Measurements from ENCODE around the gene SERPINB13.
"Not testable (repeated sequence)": the region's sequence is repeated elsewhere in the genome, so short reads cannot be mapped to it uniquely, and the experiment has no call there.

Gene SERPINB13

DNA sequence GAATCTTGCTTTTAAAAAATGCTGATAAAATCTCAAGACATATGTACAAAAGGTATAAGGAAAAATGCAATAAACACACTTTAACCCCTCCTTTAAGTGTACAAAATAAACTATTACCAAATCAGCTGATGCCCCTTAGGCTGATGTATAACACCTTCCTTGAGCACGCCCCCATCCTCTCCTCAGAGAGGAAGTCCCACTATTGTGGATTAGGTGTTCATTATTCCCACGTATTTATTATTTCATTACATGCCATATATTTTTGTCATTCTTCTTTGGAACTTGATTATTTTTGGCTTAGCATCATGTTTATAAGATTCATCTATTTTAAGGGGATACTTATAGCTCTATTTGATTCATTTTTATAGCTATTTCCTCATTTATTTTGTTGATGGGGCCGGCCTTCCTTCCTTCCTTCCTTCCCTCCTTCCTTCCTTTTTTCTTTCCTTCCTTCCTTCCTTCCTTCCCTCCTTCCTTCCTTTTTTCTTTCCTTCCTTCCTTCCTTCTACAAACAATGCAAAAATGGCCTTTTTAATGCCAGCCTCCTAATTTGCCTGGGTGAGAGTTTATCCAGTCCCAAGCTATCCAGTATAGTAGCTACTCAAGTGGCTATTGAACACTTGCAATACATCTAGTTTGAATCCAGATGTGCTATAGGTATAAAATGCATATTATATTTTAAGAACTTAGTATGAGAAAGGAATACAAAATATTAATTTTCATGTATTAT, 4.0 kb downstream of the SERPINB13 start:
- DNase-seq: no peak

- DNase-seq: no peak
Observed at GRCh38 chr18:63591725-63592124, 4.6 kb downstream of the SERPINB13 start.

- no peak for DNase-seq
Observed at GRCh38 chr18:63592471-63592870, 5.3 kb downstream of the SERPINB13 start.

GRCh38 chr18:63596964-63597363, 9.8 kb downstream of the SERPINB13 start:
- no peak for DNase-seq

GRCh38 chr18:63603355-63603754, 16.2 kb downstream of the SERPINB13 start:
- DNase-seq: no peak

GRCh38 chr18:63603772-63604171, 16.6 kb downstream of the SERPINB13 start:
- peak; percentile 65 to 91 (median 81) for DNase-seq

DNA sequence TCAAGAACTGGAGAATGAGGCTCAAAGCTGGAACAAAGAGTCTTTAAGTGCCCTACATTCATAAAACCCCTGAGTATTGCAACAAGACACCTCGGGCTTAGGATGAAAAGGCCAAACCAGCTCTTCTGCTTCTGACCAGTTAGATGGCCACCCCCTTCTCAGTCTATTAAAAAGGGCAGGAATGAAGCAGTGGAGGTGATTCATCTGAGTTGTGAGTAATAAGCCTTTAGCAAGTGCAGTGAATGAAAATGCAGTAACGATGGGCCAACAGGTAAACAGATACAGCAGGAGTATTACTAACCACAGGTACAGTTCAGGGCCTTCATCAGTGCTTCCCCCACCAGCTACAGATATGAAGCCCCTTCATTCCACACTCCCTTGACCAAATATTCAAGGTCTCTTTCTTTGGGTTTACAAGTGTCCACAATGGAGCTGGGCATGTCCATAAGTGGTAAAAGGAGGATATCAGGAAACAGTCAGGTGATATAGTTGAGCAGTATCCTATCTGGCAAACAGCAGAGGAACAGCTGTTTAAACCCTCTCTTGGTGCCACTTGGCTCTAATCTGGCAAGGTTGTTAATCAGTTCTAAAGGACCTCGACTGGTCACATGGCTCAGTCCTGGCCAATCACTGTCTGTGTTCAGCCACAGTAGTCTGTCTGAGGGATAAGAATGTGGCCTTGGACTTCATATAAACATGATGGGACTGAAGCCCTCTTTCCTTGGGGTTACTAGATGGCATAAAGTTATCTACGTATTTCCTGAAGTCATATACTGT, 17.8 kb downstream of the SERPINB13 start:
- DNase-seq: peak in 2 of 3 donors; percentile 20 to 25

- no peak for DNase-seq
Observed at GRCh38 chr18:63606526-63606925, 19.4 kb downstream of the SERPINB13 start.

DNA sequence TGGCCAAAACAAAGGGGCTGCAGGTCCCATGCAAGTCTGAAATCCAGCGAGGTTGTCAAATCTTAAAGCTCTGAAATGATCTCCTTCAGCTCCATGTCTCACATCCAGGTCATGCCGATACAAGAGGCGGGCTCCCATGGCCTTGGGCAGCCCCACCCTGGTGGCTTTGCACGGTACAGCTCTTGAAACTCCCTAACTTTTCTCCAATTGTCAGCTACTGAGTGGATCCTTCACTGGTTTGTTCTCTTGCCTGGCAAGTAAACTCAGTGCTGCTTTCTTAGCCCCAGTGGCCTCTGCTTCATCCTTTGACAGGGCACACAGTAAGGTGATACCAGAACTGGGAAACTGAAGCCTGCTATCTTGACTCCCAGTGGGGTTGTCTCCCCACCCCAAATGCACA, 26.3 kb downstream of the SERPINB13 start:
- no peak for DNase-seq

- no peak for DNase-seq
Observed at GRCh38 chr18:63617049-63617914, 30.1 kb downstream of the SERPINB13 start.

DNA sequence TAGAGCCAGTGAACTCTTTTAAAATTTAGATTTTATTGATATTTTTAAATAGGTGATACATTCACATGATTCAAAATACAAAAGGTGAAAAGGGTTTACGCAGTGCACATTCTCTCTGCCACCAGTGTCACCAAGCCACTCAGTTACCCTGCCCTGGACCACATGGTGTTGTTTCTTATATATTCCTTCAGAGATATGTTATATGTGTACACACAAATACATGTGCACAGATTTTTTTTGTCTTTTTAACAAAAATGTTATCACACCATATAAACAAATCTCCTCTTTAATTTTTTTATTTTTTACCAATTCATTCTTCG, 30.7 kb downstream of the SERPINB13 start:
- no peak for DNase-seq

DNA sequence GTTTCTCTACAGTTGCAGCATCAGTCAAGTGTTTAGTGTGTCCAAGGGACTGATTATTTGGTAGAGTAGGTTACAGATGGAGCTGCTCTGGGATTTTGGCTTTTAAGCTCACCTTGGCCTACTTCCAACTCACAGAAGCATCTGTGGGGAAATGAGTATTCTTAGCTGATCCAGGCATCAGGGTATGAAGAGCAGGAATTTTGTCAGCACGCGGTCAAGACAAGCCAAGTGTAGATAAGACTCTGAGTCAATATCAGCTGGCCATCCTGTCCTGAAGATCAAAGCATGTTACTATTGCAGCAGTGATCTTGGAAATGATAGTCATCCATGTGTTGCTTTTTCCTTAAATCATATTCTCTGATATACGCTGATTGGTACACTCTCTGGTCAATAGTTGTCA, 32.5 kb downstream of the SERPINB13 start:
- DNase-seq: no peak

GRCh38 chr18:63624863-63625262, 37.7 kb downstream of the SERPINB13 start:
- no peak for DNase-seq

DNA sequence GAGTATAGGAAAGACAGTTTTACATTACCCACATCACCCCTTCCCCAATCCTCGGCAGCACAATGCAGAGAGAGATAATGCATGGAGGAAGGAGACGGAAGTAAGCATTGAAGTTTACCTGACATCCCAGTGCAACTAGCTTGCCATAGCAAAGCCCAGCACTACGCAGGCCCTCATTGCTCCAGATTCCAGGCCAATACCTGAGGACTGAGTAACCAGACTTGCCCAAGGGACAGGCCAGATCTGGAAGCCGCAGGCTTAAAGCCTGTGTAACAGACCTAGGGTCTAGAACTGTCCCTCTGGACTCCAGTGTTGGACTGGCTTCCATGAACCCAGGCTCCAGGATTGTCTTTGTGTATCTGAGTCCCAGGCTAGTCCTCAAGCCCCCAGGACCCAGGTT, 39.3 kb downstream of the SERPINB13 start:
- DNase-seq: no peak

DNA sequence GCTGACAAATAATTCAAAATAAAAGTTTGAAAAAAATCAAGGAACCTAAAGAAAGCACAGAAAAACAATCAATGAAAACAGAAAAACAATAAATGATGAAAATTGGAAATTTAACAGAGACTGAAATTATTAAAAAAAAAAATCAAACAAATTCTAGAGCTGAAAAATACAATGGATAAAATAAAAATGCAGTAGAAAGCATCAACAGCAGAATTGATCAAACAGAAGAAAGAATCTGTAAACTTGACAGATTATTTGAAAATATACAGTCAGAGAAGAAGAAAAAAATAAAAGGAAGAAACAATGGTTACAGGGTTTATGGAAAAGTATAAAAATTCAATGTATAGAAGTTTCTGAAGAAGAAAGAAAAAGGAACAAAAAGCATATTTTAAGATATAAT, 40.7 kb downstream of the SERPINB13 start:
- DNase-seq: no peak

DNA sequence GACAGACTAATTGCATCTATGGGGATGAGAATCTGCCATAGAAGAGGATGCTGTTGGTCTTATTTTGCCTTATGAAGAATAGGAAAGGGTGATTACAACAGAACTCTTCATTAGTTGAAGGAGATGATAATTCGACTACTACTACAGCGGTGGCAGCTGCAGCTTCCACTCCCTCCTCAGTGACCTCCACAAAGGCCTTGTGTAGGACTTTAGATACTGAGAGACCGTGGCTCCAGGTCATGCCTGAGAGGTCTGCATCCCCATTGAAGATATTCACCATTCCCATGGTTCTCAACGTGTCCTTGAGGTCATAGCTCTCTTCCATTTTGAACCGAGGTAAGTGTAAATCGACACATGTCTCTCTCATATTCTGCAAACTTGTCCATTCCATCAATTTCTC, 50.6 kb downstream of the SERPINB13 start:
- no peak for DNase-seq

DNA sequence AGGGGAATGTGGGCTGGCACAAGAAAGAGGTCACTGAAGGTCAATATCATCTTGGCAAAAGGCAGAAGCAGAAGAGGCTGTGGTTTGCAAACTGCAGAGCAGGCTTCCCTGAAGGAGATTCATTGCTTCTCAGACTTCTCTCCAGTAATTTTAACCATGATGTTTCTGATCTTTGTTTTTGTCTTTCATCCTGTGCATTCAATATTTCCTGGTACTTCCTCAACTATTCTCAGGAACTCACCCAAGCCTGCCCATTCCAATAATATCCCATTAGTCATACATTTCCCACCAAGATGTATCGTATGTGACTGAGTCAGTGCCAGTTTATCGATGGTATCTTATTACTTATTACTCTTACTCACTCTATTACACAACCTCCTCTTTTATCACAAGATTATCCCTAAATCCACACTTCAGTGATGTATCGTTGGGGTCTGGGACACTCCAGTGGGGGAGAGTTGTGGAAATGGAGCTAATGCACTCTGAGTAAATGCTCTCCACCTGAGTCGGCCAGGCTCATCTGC, 54.1 kb downstream of the SERPINB13 start:
- DNase-seq: not testable (repeated sequence)

DNA sequence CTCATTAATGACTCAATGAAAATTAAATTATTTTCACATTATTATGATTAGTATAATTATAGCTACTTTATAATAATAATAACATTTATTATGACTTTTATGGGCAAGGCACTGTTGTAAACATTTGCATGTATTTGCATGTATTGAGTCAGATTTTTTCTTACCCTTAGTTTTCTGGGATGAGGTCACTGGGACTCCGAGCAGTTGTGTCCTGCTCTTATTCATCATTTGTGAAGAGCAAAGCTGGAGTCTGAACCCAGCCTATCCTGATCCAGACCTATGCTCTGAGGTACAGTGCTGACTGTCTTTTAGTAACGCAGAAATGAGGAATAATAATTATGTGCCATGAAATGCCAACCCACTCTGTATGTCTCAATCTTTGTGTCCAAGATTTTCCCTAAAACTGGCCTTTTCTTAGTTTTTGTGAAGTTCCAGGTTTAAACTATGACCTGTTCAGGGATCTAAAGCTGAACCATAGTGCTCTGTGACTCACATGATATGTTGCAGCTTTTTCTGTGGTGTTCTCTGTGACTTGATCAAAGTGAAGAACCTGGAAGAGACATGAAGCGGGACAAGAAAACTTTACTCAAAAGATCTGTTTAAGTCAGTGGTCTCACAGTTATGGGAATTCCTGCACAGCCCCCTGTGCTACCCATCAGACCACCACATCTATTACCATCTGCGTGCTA, 55.7 kb downstream of the SERPINB13 start:
- peak in 2 of 3 donors; percentile 3 to 39 for DNase-seq

- DNase-seq: not testable (repeated sequence)
Observed at GRCh38 chr18:63644142-63644541, 57.0 kb downstream of the SERPINB13 start, which contains the start of gene SERPINB4. Gene SERPINB4 (minus strand): TSS chr18:63644256. CDS start chr18:63643577, 679 bp downstream.

- not testable (repeated sequence) for DNase-seq
Observed at GRCh38 chr18:63644694-63645093, 57.6 kb downstream of the SERPINB13 start.

- no peak for DNase-seq
Observed at GRCh38 chr18:63646936-63647335, 59.8 kb downstream of the SERPINB13 start.

DNA sequence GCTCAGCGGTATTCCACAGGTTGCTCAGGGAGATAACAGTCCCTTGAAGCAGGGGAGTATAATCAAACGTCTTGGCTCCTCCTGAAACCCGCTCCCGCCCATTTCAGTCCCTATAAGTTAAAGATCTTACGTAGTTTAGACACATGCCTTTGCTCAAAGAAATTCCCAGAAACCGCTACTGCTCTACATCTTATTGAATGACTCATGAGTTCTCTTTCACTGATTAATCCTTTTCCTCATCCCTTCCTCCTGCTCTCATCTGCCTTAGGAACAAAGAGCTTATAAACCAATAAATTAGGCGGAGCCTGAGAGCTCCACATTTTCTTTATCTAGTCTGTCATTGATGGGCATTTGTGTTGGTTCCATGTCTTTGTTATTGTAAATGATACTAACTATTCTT, 61.1 kb downstream of the SERPINB13 start:
- no peak for DNase-seq

Measured in suppressor macrophage treated with lipopolysaccharide for 1 hour (primary cell).